Left forelimb (tissue), 1 donor: ENCODE data around the gene TFCP2L1.

ENCODE experiments used
- DNase-seq: peaks from one replicate; pipeline ENCODE4 v3.0.0-alpha.2; 2018; ENCODE audit warnings: low spot score

Gene TFCP2L1

DNA sequence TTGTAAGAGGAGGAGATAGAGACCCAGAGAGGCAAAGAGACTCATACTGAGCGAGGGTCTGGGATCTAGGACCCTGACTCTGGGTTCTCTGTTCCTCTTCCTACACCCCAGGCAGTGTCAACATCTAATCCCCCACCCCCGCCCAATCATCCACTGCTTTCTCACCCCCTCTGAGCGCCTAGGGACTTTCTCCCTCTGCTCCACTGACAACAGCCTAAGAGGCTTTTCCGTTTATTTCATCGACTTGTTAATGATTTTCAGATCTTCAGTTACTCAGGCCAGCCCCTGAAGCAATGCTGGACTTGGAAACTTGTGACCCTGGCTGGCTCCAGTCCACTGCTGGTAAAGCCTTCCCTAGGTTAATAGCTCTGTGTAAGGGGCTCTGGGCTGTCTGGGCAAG lies 65.1 kb downstream of the TFCP2L1 start:
- DNase-seq: no peak

DNA sequence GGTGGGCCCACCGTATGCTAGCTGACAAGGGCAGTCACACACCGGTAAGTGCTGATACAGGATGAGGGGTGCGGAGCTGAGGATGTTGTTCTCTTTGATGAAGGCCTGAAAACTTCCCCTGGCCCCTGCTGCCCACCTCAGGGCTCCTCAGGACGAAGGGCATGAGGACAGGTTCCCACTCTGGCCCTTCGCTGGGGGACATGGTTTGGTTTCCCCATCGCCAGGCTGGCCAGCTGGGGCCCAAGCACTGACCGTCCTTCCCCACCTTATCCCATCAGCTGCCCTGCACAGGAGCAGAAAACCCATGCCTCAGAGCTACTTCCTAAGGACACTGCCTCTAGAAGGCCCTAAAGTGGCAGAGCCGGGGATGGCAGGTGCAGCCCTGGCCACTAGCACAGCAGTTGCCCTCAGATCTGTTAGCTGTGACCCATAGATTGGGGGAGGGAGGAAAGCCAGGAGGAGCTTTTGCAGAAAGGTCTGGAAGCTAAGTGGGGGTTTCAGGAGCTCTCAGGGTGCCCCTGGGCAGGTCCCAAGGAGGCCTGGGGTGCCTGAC lies 66.5 kb downstream of the TFCP2L1 start:
- DNase-seq: no peak

DNA sequence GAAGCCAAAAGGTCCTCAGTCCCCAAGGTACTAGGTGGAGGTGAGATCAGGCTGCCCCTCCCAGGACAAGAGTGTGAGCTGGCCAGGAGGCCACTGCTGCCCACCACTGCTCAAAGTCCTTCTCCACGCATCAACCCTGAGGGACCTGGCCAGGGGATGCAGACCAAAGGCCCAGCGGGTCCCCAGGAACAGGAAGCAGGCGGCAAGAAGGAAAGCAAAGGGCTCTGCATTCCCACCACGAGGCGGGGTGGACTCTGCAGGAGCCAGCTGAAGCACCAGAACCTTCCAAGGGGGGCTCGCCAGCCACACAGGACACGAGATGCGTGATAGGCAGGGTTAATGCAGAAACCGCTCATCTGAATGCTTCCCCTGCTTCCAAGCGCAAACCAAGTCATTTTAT lies 67.4 kb downstream of the TFCP2L1 start:
- no peak for DNase-seq

DNA sequence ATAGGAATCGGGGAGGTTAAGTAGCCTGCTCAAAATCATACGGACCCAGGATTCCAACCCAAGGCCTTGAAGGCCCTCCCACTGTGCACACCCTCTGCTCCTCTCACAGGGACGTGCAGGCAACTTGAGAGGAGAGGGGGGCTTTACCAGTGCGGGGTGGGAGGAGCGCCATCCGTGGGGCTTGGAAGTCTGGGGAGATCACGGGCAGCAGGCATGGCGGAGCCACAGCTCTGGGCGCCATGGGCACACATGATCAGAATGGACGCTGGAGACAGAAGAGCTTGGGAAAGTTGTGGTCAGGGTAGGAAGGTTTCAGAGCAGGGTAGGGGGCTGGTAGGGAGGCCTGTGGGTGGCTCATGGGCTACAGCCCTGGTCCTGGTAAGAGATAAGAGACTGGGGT lies 70.7 kb downstream of the TFCP2L1 start:
- no peak for DNase-seq

DNA sequence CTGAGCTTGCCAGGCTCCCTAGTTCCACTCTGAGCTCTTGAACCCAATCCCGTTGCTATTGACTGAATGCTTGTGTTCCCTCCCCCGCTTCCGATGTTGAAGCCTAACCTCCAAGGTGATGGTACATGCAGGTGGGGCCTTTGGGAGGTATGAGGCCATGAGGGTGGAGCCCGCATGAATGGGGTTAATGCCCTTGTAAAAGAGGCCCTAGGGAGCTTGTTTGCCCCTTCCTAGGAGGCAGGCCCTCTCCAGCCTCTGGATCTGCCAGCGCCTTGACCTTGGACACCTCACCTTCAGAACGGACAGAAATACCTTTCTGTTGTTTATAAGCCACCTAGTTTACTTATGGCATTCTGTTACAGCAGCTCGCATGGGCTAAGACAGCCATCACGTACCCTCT lies 71.6 kb downstream of the TFCP2L1 start:
- DNase-seq: no peak

DNA sequence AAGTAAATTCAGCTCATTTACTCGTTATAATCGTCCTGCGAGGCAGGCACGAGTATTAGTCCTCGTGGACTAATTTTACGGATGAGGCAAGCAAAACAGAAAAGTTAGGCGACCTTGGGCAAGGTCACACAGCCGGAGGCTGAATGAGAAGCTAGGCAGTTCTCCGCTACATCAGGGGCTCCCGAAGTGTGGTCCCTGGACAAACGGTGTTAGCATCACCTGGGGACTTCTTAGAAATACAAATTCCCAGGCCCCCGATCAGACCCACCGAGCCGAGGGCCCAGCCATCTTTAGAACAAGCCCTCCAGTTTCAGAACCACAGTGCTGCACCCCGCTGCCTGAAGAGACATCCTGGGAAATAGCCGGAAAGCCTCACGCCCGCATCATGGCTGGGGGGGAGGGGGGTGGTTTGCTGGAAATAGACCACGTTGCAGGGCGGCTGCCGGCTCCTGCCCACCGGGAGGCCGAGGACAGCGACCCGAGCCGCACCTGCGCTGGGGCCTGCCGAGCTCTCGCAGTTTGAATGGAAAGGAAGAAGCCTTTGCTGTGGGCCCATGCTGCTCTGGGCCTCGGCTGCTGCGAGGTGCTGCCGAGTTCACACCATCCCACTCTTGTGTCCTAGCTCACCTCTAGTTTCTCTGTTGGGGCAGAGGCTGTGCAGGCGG lies 72.2 kb downstream of the TFCP2L1 start:
- no peak for DNase-seq

DNA sequence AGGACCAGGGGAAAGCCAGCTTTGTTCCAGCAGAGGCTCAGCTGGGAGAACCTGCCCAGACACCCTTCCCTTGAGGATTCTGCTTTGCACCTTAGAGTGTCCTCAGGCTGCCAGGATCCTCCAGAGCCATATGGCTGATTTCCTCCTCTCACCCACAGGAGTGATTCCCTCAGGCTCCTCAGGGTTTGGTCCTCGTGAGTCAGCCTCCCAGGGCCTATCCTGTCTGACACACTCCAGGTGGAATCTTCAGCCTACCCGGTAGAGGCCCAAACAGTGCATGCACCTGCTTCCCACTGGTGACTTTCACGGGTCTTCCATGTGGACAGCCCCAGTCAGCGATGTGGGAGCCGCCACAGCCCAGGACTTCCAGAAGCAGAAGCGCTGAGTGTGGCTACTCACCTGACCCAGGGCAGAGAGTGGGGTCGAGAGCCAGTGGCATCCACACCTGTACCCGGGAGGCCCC lies 73.3 kb downstream of the TFCP2L1 start:
- no peak for DNase-seq

DNA sequence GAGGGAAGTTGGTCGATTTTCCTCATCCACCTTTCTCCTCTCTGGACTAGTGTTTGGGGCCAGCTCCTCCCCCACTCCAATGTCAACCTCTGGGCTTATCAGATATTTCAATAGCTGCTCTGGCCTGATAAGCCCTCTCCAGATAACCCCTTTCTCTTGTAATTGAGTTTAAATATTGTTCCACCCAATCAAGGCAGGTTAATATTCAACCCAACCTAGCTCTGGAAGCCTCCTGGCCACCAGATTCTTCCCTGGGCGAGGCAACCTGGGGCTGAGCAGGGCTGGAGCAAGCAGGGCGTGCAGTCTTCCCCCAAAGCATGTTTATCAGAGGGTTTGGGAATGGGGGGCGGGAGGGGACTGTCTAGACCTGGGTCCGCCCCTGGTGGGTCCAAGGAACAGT lies 73.8 kb downstream of the TFCP2L1 start:
- no peak for DNase-seq

DNA sequence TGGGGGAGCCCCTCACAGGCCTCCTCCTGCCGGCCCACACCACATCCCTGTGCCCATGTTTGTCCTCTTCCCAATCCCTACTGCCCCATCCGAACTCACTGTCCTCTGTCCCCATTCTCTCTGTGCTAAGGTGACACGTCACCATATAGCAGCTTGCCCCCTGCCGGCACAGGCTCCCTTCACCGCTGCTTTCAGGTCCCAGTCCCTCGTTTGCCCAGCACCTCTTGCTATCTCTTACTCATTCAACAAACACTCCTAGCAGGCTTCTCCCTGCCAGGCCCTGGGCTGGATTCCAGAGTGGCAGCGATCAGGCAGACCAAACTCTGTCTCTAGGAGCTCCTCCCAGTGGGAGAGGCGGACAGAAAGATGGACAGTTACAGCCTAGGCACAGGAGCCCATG lies 74.3 kb downstream of the TFCP2L1 start:
- no peak for DNase-seq

DNA sequence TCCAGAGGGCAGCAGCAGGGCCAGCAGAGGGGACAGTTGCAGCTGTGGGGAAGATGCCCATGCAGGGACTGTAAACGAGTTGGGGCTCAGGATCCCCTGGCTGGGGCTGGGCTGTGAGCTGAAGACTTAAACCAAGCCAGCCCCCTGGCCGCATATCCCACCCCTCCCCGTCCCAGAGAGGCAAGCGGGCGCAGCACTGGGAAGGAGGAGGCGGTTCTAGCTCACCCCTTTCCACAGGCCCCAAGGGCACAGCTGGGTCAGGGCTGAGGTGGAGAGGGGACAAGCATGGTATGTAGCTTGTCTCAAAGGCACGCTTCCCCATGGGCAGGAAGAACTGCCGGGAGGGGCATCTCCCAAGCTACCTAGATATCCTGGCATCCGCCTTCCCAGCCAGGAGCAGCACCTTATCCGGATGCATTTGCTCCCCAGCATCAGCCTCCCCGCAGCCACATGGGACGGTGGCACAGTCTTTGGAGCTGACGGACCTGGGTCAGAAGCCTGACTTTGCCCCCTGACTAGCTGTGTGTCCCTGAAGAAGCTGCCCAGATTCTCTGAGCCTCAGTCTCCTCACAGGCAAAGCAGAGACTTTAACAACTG lies 75.9 kb downstream of the TFCP2L1 start:
- no peak for DNase-seq

DNA sequence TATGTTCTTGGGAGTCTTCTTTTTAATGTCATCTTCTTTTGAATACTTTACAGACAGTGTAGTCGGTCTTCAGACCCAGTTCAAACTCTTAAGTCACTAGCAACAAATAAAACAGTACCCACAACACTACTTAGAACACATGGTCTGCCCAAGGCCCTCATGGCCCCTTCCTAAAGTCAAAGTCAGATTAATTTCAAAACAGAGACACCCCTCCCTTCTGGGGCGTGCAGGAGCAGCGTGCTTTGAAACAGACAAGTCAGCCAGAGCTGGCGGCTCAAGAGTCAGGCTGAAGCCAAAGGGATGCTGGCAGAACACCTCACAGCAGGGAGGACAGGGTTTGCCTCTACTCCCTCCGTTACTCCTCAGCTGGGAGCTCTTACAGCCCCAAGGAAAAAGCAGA lies 77.5 kb downstream of the TFCP2L1 start:
- DNase-seq: no peak

DNA sequence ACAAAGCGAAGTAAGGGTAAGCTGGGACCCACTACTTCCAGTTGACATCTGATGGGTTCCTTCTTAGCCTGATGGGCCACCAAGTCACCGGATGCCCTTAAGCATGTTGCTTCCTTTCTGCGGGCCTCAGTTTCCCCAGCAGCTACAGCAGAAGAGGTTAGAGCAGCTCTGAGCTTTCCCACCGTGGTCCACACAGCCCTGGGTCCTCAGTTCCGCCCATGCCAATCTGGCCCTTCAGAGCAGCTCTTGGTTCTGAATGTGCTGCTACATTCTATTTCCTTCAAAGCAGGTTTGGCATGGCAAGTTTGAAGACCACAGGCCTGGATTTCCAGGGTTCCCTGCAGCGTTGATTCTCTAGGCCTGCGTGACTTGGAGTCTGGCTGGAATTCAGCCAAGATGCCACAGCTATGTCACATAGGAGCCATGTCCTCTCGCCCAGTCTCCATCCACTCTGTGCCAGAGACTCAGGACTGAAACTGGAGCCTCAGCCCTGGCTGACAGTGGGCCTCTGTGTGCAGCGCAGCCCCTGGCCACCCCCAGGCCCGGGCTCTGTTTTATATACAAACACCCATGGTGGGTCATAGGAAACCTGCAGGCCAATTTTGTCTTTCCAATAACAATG lies 79.6 kb downstream of the TFCP2L1 start:
- DNase-seq: no peak

DNA sequence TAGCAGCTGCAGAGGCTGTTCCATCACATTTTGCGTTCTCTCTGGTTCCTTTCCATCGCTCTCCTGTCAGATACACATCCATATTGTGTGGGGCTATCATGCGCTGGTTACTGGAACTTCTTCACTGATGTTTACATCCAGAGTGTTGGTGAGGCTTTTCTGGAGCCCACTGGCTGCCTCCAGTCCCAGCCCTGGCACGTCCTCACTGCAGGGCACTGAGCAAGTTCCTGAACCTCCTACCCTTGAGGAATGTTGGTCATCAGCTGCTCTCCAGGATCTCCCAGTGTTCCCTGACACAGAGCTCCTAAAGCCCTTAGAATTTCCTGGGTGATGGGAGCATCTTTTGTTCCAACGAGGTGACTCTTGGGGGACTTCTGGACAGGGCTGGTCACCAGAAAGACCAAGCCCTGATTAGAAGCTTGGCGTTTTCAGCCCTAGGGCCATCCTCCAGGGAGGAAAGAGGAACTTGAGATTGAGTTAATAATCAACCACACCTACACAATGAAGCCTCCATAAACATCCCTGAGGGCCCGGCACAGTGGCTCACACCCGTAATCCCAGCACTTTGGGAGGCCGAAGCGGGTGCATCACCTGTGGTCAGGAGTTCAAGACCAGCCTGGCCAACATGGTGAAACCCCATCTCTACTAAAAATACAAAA lies 81.3 kb downstream of the TFCP2L1 start:
- DNase-seq: no peak

DNA sequence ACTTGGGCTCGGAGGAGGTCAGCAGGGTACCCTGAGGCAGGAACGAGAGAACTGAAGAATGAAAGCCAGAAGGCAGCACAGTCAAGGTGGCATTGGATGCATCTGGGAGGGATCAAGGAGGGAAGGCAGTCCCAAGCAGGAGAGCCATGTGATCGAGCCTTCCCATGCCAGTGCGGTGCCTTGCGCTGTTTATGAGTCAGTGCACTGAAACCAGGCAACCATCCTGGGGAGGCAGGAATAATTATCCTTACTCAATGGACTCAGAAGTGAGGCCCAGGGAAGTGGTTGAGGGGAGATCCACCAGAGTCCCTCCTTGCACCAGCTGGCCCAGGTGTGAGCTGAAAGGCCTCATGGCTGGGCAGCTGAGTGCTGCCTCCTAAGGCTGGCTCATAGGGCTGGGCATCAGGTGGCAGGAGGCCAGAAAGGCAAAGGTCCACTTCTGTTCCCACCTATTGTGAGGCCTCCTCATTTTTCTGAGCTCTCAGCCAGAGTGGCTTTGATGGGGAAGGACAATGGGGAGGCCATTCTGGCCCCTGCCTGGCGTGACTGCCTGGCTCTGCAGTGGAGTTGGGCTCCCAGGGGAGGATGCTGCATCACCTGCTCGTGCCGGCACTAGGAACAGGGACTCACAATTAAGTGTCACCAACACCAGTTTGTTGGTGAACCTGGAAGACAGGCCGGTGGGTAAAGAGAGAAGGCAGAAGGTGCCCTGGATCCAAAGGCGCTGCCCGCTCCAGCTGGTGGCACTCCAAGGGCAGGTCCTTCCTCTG lies 82.3 kb downstream of the TFCP2L1 start:
- DNase-seq: no peak

DNA sequence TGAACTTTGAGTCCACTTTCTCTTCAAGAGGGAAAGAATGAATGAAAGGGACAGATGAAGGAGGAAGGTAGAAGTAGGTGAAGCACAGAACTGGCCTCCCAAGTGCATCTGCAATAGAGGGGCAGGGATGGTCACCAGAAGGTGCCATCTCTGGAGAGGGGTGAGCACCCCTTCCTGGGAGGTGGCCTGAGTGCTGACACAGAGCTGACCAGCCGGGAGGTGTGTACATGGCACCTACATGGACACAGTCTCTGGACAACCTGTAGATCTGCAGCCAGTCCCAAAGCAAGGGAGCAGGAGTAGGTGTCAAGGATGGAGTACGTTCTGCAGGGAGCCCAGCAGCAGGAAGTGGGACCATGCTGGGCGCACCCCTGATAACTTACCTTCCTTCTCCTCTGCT lies 83.2 kb downstream of the TFCP2L1 start:
- DNase-seq: no peak

DNA sequence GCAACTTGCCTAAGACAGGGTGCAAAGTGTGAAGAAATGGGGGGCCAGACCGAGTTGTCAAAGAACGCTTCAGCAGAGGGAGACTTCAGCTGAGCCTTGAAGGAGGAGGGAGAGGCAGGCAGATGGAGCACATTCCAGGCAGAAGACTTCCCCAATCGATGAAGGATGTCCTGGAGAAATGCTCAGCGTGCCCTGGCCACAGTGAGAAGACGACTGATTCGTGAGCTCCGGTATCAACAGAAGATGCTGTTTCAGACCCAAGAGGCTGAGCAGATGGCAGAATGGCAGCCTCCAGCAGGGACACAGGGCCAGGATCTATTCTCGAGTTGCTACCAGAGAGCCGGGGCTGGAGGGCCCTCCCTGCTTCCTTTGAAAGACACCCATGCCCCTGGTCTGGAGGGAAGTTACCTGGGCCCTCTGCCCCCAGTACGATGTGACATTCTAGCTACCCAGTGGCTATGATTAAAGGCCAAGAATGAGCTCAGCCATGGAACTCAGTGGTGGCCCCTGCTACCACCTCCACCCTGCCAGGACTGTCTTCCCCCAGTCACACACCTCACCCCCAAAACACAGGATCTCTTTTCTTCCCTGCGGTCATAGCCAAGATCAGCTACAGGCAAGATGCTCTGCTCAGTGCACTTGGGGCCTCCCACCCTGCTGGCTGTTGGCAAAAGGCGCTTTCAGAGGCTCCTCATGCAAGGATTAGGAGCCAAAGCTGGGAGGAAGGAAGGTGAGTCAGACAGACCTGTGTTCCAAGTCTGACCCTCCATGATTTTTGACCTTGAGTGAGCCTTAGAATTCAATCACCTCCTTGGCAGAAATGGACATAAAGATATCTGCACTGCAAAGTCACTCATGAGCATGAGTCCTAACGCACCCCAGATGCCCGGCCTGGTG lies 84.3 kb downstream of the TFCP2L1 start:
- no peak for DNase-seq

DNA sequence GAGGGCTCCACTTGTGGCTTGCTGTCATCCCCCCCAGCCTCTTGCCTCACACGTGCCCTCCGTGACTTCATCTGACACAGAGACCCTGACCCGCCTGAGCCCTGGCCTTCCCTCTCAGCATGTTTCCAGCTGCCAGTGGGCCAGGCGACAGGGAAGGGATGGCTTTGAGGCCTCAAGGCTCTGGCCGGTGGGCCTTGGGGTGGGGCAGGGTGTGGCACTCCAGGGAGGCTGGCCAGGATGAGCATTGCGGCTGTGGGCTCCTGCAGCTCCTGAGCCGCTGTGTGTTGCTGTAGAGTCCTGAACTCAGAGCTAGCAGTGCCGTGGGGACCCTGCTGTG lies 85.0 kb downstream of the TFCP2L1 start:
- no peak for DNase-seq

DNA sequence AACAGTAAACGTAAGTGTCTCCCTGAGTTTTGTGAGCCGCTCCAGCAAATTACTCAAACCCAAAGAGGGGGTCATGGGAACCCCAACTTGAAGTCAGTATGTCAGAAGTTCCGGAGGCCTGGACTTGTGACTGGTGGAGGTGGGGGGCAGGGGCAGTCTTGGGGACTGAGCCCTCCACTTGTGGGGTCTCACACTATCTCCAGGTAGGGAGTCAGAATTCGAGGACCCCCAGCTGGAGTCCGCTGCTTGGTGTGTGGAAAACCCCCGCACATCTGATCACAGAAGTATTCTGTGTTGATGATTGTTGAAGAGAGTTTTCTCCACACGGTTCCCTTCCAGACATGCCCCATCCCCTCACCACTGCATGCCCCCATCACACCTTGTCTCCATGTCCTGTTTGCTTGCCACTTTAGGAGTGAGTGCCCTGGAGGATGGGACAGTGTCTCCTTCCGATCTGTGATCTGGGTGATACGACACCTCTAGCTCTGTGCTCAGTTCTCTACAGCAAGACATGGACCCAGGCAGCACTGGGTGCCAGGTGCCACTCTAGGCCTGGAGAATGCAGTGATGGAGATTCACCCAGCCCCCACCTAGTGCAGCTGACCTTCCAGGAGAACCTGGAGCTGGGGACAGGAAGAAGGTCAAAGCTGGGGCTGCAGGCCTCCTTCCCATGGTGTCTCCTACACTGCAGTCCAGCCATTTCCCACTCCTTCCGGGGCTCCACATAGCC lies 85.6 kb downstream of the TFCP2L1 start:
- no peak for DNase-seq

DNA sequence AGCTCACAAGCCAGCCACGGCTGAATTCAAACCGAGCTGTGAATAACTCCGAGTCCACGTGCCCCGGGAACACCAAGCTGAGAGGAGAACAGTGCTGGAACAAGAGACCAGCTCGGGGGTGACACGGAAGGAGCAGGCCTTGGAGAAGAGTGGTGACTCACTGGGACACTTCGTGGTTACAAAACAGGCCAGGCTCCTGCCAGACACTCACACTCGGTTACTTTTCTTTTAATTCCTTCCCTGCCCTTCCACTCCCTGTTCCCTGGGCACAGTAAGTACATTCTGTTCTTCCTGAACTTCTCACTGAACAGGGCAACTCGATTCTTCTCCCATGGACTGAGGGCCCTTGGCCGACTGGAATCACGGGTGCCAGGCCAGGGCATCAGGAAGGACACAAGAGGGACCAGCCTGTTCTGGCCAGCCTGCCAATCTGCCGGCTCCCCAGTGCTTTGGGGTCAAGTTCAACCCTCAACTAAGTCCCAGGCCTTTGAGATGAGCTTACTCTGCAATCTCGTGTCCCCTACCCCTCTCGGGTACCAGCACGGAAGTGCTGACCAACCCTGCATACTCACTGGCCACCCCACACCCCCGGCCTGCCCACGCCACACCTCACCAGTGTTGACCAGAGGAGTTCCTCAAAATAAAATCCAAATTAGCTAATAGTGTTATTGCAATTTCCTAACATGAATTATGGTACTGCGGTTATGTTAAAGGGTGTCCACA lies 87.5 kb downstream of the TFCP2L1 start:
- no peak for DNase-seq

DNA sequence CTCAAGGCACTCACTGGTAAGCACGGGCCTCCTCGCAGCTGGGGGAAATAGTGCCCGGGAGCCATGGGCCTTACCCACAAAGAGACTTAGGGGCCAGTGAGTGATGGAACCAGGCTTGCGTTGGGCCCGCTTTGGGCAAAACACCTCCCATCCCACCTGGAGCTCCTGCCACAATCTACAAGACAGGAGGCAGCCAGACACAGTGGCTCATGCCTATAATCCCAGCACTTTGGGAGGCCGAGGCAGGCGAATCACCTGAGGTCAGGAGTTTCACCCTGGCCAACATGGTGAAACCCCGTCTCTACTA lies 88.2 kb downstream of the TFCP2L1 start:
- no peak for DNase-seq
